K562 (cell line): ENCODE results near the gene ODAD3. TPM values are rescaled to one million over a fixed set of nuclear protein-coding genes. Genes with fewer than 3 reads are reported as not detected.
A peak's percentile ranks its signal among the peaks of the same experiment; 100 is the strongest.

ENCODE experiments used
- ATAC-seq: fragments of 200-7000 bp; cut with Tn5 transposase; 3 replicates; pipeline ENCODE4 v1.9.1; 2020; ENCODE audit warnings: moderate library complexity
- BruUV-seq: library from RNA; stranded (reverse); fragments of 400-500 nt; replicated peaks from 2 replicates; lab custom pipeline; 2021; lab: Mats Ljungman, UMichigan
- CTCF ChIA-PET: fragments of 300-600 bp; formaldehyde crosslinking; extraction: SDS; loops from one replicate; lab custom pipeline; 2021; ENCODE audit warnings: low intra/inter-chr PET ratio; lab: Yijun Ruan, JAX
- POLR2A ChIA-PET: fragments of 300-600, 350-650 bp; sonication (Branson Sonifier 250); formaldehyde crosslinking; extraction: SDS; loops from one replicate; lab custom pipeline; 2021; ENCODE audit warnings: antibody characterized with exemption, inconsistent platforms; lab: Yijun Ruan, JAX
- DNase-seq, 4 experiments: peaks; one replicate each; pipeline versions ENCODE4 v3.0.0 to v3.0.0-alpha.2; 2011 to 2018; ENCODE audit warnings: low spot score in 3 of 4, mixed read lengths in 3 of 4; ENCODE audit errors: extremely low read depth in 1 of 4
- FAIRE-seq: peaks from 2 replicates; lab custom pipeline; 2011; peaks lifted over from hg19 to GRCh38; lab: Jason Lieb, UNC
- H2AFZ ChIP-seq: 2 replicates; pipeline ENCODE4 v1.6.0; 2011; ENCODE audit warnings: low read depth, low read length, control low read depth, inconsistent platforms
- H3K27ac ChIP-seq: fragments of 200-600 bp; 3 replicates; pipeline ENCODE4 v1.8.0; 2011; ENCODE audit warnings: low read depth, mild to moderate bottlenecking, control low read depth, inconsistent platforms, low read length, moderate library complexity, mixed read lengths; ENCODE audit errors: extremely low read depth
- H3K27me3 ChIP-seq, 2 experiments: fragments of 300-600 bp in 1 of 2; 2 replicates in 1 of 2; 3 replicates in 1 of 2; pipeline versions ENCODE4 v1.6.0 to v1.8.0; 2011; ENCODE audit warnings: inconsistent platforms in 2 of 2, low read length in 2 of 2, mild to moderate bottlenecking in 1 of 2, mixed read lengths in 1 of 2, moderate library complexity in 1 of 2; ENCODE audit not compliant: control insufficient read depth in 2 of 2, insufficient read depth in 2 of 2
- H3K36me3 ChIP-seq: fragments of 300-600 bp; 3 replicates; pipeline ENCODE4 v1.8.0; 2011; ENCODE audit warnings: mild to moderate bottlenecking, low read length, inconsistent platforms; ENCODE audit not compliant: control insufficient read depth, insufficient read depth
- H3K4me1 ChIP-seq, 2 experiments: fragments of 200-600 bp in 1 of 2; replicated peaks in 1 of 2; 2 replicates in 1 of 2; 3 replicates in 1 of 2; pipeline versions ENCODE4 v1.5.1 to v1.8.0; 2011; ENCODE audit warnings: inconsistent platforms in 2 of 2, low read length in 2 of 2, mild to moderate bottlenecking in 1 of 2, mixed read lengths in 1 of 2, moderate library complexity in 1 of 2; ENCODE audit not compliant: control insufficient read depth in 2 of 2, insufficient read depth in 2 of 2
- H3K4me2 ChIP-seq: 2 replicates; pipeline ENCODE4 v1.6.1; 2011; ENCODE audit warnings: low read length, control low read depth, inconsistent platforms, mixed read lengths; ENCODE audit not compliant: insufficient read depth
- H3K4me3 ChIP-seq: fragments of 200-600 bp; sonication (generic), shearing (Covaris generic); 2 replicates; pipeline ENCODE4 v1.5.1; 2016; ENCODE audit warnings: control low read depth, inconsistent platforms
- H3K79me2 ChIP-seq: fragments of 200-600 bp; 3 replicates; pipeline ENCODE4 v1.8.0; 2011; ENCODE audit warnings: low read length, inconsistent platforms; ENCODE audit not compliant: control insufficient read depth, insufficient read depth
- H3K9ac ChIP-seq, 2 experiments: 2 replicates each; pipeline versions ENCODE4 v1.6.0 to v1.6.1; 2011; ENCODE audit warnings: low read depth in 2 of 2, low read length in 2 of 2, control low read depth in 1 of 2, inconsistent platforms in 1 of 2, mild to moderate bottlenecking in 1 of 2, mixed read lengths in 1 of 2; ENCODE audit not compliant: insufficient read depth in 1 of 2
- H3K9me1 ChIP-seq: one replicate; pipeline ENCODE4 v1.6.0; 2011; ENCODE audit warnings: inconsistent platforms, mild to moderate bottlenecking, low read length, moderate library complexity; ENCODE audit not compliant: control insufficient read depth, insufficient read depth
- H3K9me3 ChIP-seq: replicated peaks from 2 replicates; pipeline ENCODE4 v1.5.1; 2011; ENCODE audit warnings: low read depth, low read length, inconsistent platforms; ENCODE audit not compliant: control insufficient read depth, insufficient read depth
- H4K20me1 ChIP-seq: replicated peaks from 2 replicates; pipeline ENCODE4 v1.6.1; 2011; ENCODE audit warnings: low read length, inconsistent platforms, mixed read lengths; ENCODE audit not compliant: control insufficient read depth, insufficient read depth
- POLR2G ChIP-seq: fragments of 200-400 bp; formaldehyde crosslinking; IDR thresholded peaks from 2 replicates; pipeline ENCODE4 v1.6.1; 2017; ENCODE audit warnings: low read depth, mild to moderate bottlenecking, antibody characterized with exemption, low read length, moderate library complexity
- RBFOX2 ChIP-seq: fragments of 200-400 bp; formaldehyde crosslinking; IDR thresholded peaks from 2 replicates; pipeline ENCODE4 v1.6.1; 2017; ENCODE audit warnings: low read depth, mild to moderate bottlenecking, low read length, moderate library complexity
- SNRNP70 ChIP-seq: fragments of 200-400 bp; formaldehyde crosslinking; optimal IDR thresholded peaks from 2 replicates; pipeline ENCODE3; 2017; ENCODE audit warnings: low read depth, low read length
- TEAD1 ChIP-seq, 2 experiments: fragments of 450-650 bp in 1 of 2; sonication (generic) in 1 of 2; formaldehyde crosslinking; IDR thresholded peaks; 2 replicates each; pipeline versions ENCODE4 v1.4.0 to v1.8.0; 2020 to 2022; ENCODE audit warnings: mild to moderate bottlenecking in 2 of 2, missing genetic modification reagents in 1 of 2
- WGBS: fragments of 100-300 bp; shearing (Covaris generic); methylation state at CpG from one replicate; pipeline ENCODE4 v1.1.6; 2016; ENCODE audit warnings: low coverage, mixed read lengths; ENCODE audit not compliant: insufficient coverage; ENCODE audit errors: missing lambda C conversion rate; 5-methylcytosine and 5-hydroxymethylcytosine counted together
- in situ Hi-C: fragments of 300-500 bp; cut with MboI; formaldehyde crosslinking; loops from 4 replicates; pipeline ENCODE4 v1.15.0; 2018; ENCODE audit warnings: inconsistent platforms, mixed read lengths
- intact Hi-C: fragments of 100-400 bp; cut with micrococcal nuclease; formaldehyde crosslinking; loops from 2 replicates; pipeline ENCODE4 v1.14.2; 2022
- polyA plus RNA-seq, 8 experiments: library from polyadenylated mRNA; depleted of rRNA in 4 of 8; stranded (reverse) in 5 of 8; unstranded in 3 of 8; fragments of >200 nt; fragmentation: Nextera tagmentation in 2 of 8; fragmentation: Illumina TruSeq in 1 of 8; extraction: Ambion mirVana in 2 of 8; extraction: Trizol in 1 of 8; gene quantifications; 2 replicates each; pipeline versions ENCODE4 v1.2.1 to v1.2.3, GENCODE V29; 2011 to 2014; ENCODE audit warnings: inconsistent platforms in 1 of 8, missing spikeins in 1 of 8
- total RNA-seq, 7 experiments: library from RNA; depleted of rRNA in 6 of 7; stranded (reverse); fragments of >200 nt in 6 of 7; fragmentation: Illumina TruSeq in 2 of 7; extraction: Trizol in 2 of 7; gene quantifications; 2 replicates each; pipeline versions ENCODE4 v1.2.1 to v1.2.3, GENCODE V29; 2011 to 2021; ENCODE audit warnings: low replicate concordance in 1 of 7

The ODAD3 gene
- total and polyA plus RNA-seq, 9 of the 15 experiments (the other 6 are each of a cell fraction or from before 2014, with no cell fraction given) = 0.07 to 0.72 (median 0.14) TPM; not detected in 2

GRCh38 chr19:11448410-11448809, 13.5 kb upstream of the ODAD3 start:
- TF ChIP-seq POLR2G (peak; percentile 1; the same call in 1 of the 2 replicates), RBFOX2 (0 out of 2 replicates have a peak, but pooled peaks have one; percentile 0), SNRNP70 (no peak), TEAD1 (CRISPR knock-in tag; IDR thresholded peaks at IDR 0.05) (no peak)
- intact Hi-C loops (no loop called here), in situ Hi-C loops (no loop called here)
- Histone ChIP-seq H2AFZ (no peak overlapping the region), H3K9ac (no peak overlapping the region; a peak in 1 of 4 replicates), H3K9me3 (no peaks in the 10 kb centered on the region), H4K20me1 (no peaks in the 10 kb centered on the region), H3K27me3 (no peaks in the 10 kb centered on the region), H3K36me3 (peaks cover 71% of the 10 kb centered on the region; the same call in 1 of the 3 replicates), H3K4me1 (peaks cover 0 to 52% of the 10 kb centered on the region in 2 experiments; a peak in 3 of 5 replicates), H3K4me2 (no peak overlapping the region), H3K27ac (no peak overlapping the region), H3K79me2 (no peaks in the 10 kb centered on the region), H3K9me1 (no peaks in the 10 kb centered on the region), H3K4me3 (no peak overlapping the region)
- ATAC-seq (no peak), FAIRE-seq (no peak), DNase-seq (peak in 1 of 4 experiments; percentile 5)
- CTCF ChIA-PET = no interaction called here
- BruUV-seq = no TSS peak
- POLR2A ChIA-PET = interaction anchor here (0.6 to 1.0 kb wide), 2 partner anchors 34 to 40 kb away, joined by 3 to 4 read pairs; no protein-coding TSS in a partner anchor
- WGBS = 92% methylated on average over 13 of the region's 13 CpGs
